GM12878 (cell line): ENCODE results near the gene QSOX1. TPM values are rescaled to one million over a fixed set of nuclear protein-coding genes. Genes with fewer than 3 reads are reported as not detected.

Experiments used
- ATAC-seq: fragments of 200-7000 bp; cut with Tn5 transposase; 3 replicates; pipeline ENCODE4 v1.9.1; 2020; ENCODE audit warnings: mild to moderate bottlenecking, moderate library complexity
- BruUV-seq: library from RNA; stranded (reverse); fragments of 400-500 nt; replicated peaks from 2 replicates; lab custom pipeline; 2021; lab: Mats Ljungman, UMichigan
- CTCF ChIA-PET: fragments of 300-600 bp; sonication (Branson Sonifier 250); formaldehyde crosslinking; extraction: SDS; loops from one replicate; lab custom pipeline; 2021; ENCODE audit warnings: inconsistent platforms; lab: Yijun Ruan, JAX
- POLR2A ChIA-PET: fragments of 350-600 bp; formaldehyde crosslinking; extraction: SDS; loops from one replicate; lab custom pipeline; 2021; ENCODE audit warnings: inconsistent platforms; lab: Charles Lee
- RAD21 ChIA-PET: fragments of 300-600 bp; sonication (Branson Sonifier 250); formaldehyde crosslinking; loops from one replicate; lab custom pipeline; 2023; ENCODE audit warnings: antibody characterized with exemption; ENCODE audit not compliant: unreplicated experiment; lab: Charles Lee
- SMC1A ChIA-PET: fragments of 300-600 bp; sonication (Branson Sonifier 250); formaldehyde crosslinking; loops from one replicate; lab custom pipeline; 2023; ENCODE audit not compliant: unreplicated experiment, uncharacterized antibody; lab: Charles Lee
- DNase-seq: peaks from one replicate; pipeline ENCODE4 v3.0.0-alpha.2; 2011; ENCODE audit warnings: low read depth, low spot score
- FAIRE-seq: peaks from 3 replicates; lab custom pipeline; 2011; peaks lifted over from hg19 to GRCh38; lab: Jason Lieb, UNC
- H2AFZ ChIP-seq: 2 replicates; pipeline ENCODE4 v1.6.0; 2011; ENCODE audit warnings: low read depth, low read length, control low read depth; ENCODE audit not compliant: control insufficient read depth
- H3K27ac ChIP-seq: 2 replicates; pipeline ENCODE4 v1.5.1; 2011; ENCODE audit warnings: control low read depth; ENCODE audit not compliant: control insufficient read depth, insufficient read depth
- H3K27me3 ChIP-seq, 2 experiments: replicated peaks in 1 of 2; 2 replicates each; pipeline versions ENCODE4 v1.6.0 to v1.6.1; 2011; ENCODE audit warnings: low read length in 1 of 2; ENCODE audit not compliant: control insufficient read depth in 2 of 2, insufficient read depth in 2 of 2
- H3K36me3 ChIP-seq, 2 experiments: 2 replicates each; pipeline ENCODE4 v1.5.1; 2011; ENCODE audit warnings: low read length in 1 of 2; ENCODE audit not compliant: control insufficient read depth in 2 of 2, insufficient read depth in 2 of 2
- H3K4me1 ChIP-seq: 2 replicates; pipeline ENCODE4 v1.6.1; 2011; ENCODE audit warnings: mild to moderate bottlenecking, low read length, moderate library complexity, mixed read lengths; ENCODE audit not compliant: control insufficient read depth, insufficient read depth
- H3K4me2 ChIP-seq: 2 replicates; pipeline ENCODE4 v1.6.0; 2011; ENCODE audit warnings: control low read depth; ENCODE audit not compliant: control insufficient read depth, insufficient read depth
- H3K4me3 ChIP-seq: fragments of 200-600 bp; sonication (generic); 2 replicates; pipeline ENCODE4 v1.5.1; 2016
- H3K79me2 ChIP-seq: 2 replicates; pipeline ENCODE4 v1.6.0; 2011; ENCODE audit warnings: low read length; ENCODE audit not compliant: control insufficient read depth, insufficient read depth
- H3K9ac ChIP-seq: 2 replicates; pipeline ENCODE4 v1.8.0; 2011; ENCODE audit warnings: low read length, control low read depth, mixed read lengths; ENCODE audit not compliant: control insufficient read depth, insufficient read depth
- H3K9me3 ChIP-seq: replicated peaks from 3 replicates; pipeline ENCODE4 v1.5.1; 2011; ENCODE audit warnings: mild to moderate bottlenecking, low read length; ENCODE audit not compliant: control insufficient read depth, insufficient read depth
- H4K20me1 ChIP-seq: 2 replicates; pipeline ENCODE4 v1.6.0; 2011; ENCODE audit not compliant: control insufficient read depth, insufficient read depth
- CEBPZ ChIP-seq: fragments of 150-350 bp; IDR thresholded peaks from 2 replicates; pipeline ENCODE4 v1.6.1; 2016; ENCODE audit warnings: low read depth, low read length
- CHD1 ChIP-seq: IDR thresholded peaks from 2 replicates; pipeline ENCODE4 v1.6.1; 2012; ENCODE audit warnings: low read depth, low read length, improper control_type of control experiment
- RAD21 ChIP-seq: IDR thresholded peaks from 2 replicates; pipeline ENCODE4 v1.6.1; 2011; ENCODE audit warnings: mild to moderate bottlenecking, low read depth, low read length, moderate library complexity; ENCODE audit not compliant: insufficient read depth
- SKIL ChIP-seq: fragments of 450-650 bp; IDR thresholded peaks from 2 replicates; pipeline ENCODE4 v1.6.1; 2017; ENCODE audit warnings: mild to moderate bottlenecking, low read depth, inconsistent platforms; ENCODE audit not compliant: poor library complexity, severe bottlenecking
- SPI1 ChIP-seq: IDR thresholded peaks from 2 replicates; pipeline ENCODE4 v1.6.1; 2011; ENCODE audit warnings: low read depth, mild to moderate bottlenecking, low read length, moderate library complexity, borderline replicate concordance; ENCODE audit not compliant: insufficient read depth
- YY1 ChIP-seq: IDR thresholded peaks from 2 replicates; pipeline ENCODE4 v1.6.1; 2011; ENCODE audit warnings: low read depth, mild to moderate bottlenecking, low read length
- WGBS: methylation state at CpG from one replicate; pipeline ENCODE4 v1.1.6; 2016; ENCODE audit warnings: low lambda C conversion rate; ENCODE audit not compliant: insufficient replicate concordance, insufficient coverage; ENCODE audit errors: missing lambda C conversion rate; 5-methylcytosine and 5-hydroxymethylcytosine counted together
- in situ Hi-C: fragments of 300-500 bp; cut with MboI; formaldehyde crosslinking; loops from 9 replicates; pipeline ENCODE4 v1.14.3; 2018; ENCODE audit warnings: mixed read lengths
- intact Hi-C: fragments of 100-400 bp; cut with micrococcal nuclease; formaldehyde crosslinking; loops from one replicate; pipeline ENCODE4 v1.14.2; 2022; ENCODE audit not compliant: unreplicated experiment
- polyA plus RNA-seq, 11 experiments: library from polyadenylated mRNA; depleted of rRNA in 4 of 11; unstranded in 6 of 11; stranded (reverse) in 5 of 11; fragments of >200 nt; fragmentation: Nextera tagmentation in 4 of 11; fragmentation: Illumina TruSeq in 1 of 11; extraction: Ambion mirVana in 4 of 11; extraction: Trizol in 1 of 11; gene quantifications; 1 replicate in 1 of 11; 2 replicates in 10 of 11; pipeline versions ENCODE4 v1.2.1 to v1.2.3, GENCODE V29; 2011 to 2016; ENCODE audit warnings: inconsistent platforms in 2 of 11, missing spikeins in 2 of 11, low read depth in 1 of 11
- total RNA-seq, 4 experiments: library from RNA; depleted of rRNA in 3 of 4; stranded (reverse); fragments of >200 nt in 3 of 4; fragmentation: Illumina TruSeq in 1 of 4; extraction: Trizol in 1 of 4; gene quantifications; 2 replicates each; pipeline versions ENCODE4 v1.2.1 to v1.2.3, GENCODE V29; 2013 to 2021

The QSOX1 gene
- total and polyA plus RNA-seq, 10 of the 15 experiments (the other 5 are each of a cell fraction or from before 2014, with no cell fraction given) = 1.8 to 31.3 (median 11.2) TPM

GRCh38 chr1:180246579-180246978 is 91.9 kb downstream of the QSOX1 start (continued):
- no peak for TF ChIP-seq SKIL
- TF ChIP-seq, all 136 proteins: peak for 0

GRCh38 chr1:180247061-180247460 is 92.4 kb downstream of the QSOX1 start:
- Histone ChIP-seq H3K27ac (no peak overlapping the region), H3K79me2 (no peaks in the 10 kb centered on the region), H3K4me2 (no peak overlapping the region), H2AFZ (peak overlapping the region; percentile 33), H3K27me3 (no peaks in the 10 kb centered on the region), H3K9me3 (no peaks in the 10 kb centered on the region), H3K36me3 (no peaks in the 10 kb centered on the region), H3K9ac (no peak overlapping the region), H4K20me1 (no peaks in the 10 kb centered on the region), H3K4me3 (no peak overlapping the region), H3K4me1 (no peaks in the 10 kb centered on the region; the same call in 1 of the 2 replicates)
- ATAC-seq (0 out of 3 replicates have a peak, but pooled peaks have one; percentile 14), DNase-seq (no peak), FAIRE-seq (no peak)
- ChIA-PET POLR2A (no interaction called here), CTCF (interaction anchor here (0.6 to 1.4 kb wide), 4 partner anchors 65 to 231 kb away, joined by 3 to 4 read pairs (median 4); no protein-coding TSS in a partner anchor), RAD21 (no interaction called here), SMC1A (no interaction called here)
- intact Hi-C loops = no loop called here
- no TSS peak for BruUV-seq
- TF ChIP-seq RAD21 (no peak), SPI1 (no peak), CEBPZ (no peak), CHD1 (no peak), YY1 (no peak)
- in situ Hi-C loops = loop anchor here (5.0 kb wide), 1 partner anchor 50 kb away; no protein-coding TSS in a partner anchor
- 31% methylated on average over 3 of the region's 3 CpGs for WGBS
